GM12878 (cell line): ENCODE measurements around the gene CLEC20A. TPM values are rescaled to one million over a fixed set of nuclear protein-coding genes. Genes with fewer than 3 reads are reported as not detected.

ENCODE experiments used
- ATAC-seq: fragments of 200-7000 bp; cut with Tn5 transposase; 3 replicates; pipeline ENCODE4 v1.9.1; 2020; ENCODE audit warnings: mild to moderate bottlenecking, moderate library complexity
- BruUV-seq: library from RNA; stranded (reverse); fragments of 400-500 nt; replicated peaks from 2 replicates; lab custom pipeline; 2021; lab: Mats Ljungman, UMichigan
- CTCF ChIA-PET: fragments of 300-600 bp; sonication (Branson Sonifier 250); formaldehyde crosslinking; extraction: SDS; loops from one replicate; lab custom pipeline; 2021; ENCODE audit warnings: inconsistent platforms; lab: Yijun Ruan, JAX
- POLR2A ChIA-PET: fragments of 350-600 bp; formaldehyde crosslinking; extraction: SDS; loops from one replicate; lab custom pipeline; 2021; ENCODE audit warnings: inconsistent platforms; lab: Charles Lee
- RAD21 ChIA-PET: fragments of 300-600 bp; sonication (Branson Sonifier 250); formaldehyde crosslinking; loops from one replicate; lab custom pipeline; 2023; ENCODE audit warnings: antibody characterized with exemption; ENCODE audit not compliant: unreplicated experiment; lab: Charles Lee
- SMC1A ChIA-PET: fragments of 300-600 bp; sonication (Branson Sonifier 250); formaldehyde crosslinking; loops from one replicate; lab custom pipeline; 2023; ENCODE audit not compliant: unreplicated experiment, uncharacterized antibody; lab: Charles Lee
- DNase-seq: peaks from one replicate; pipeline ENCODE4 v3.0.0-alpha.2; 2011; ENCODE audit warnings: low read depth, low spot score
- FAIRE-seq: peaks from 3 replicates; lab custom pipeline; 2011; peaks lifted over from hg19 to GRCh38; lab: Jason Lieb, UNC
- H2AFZ ChIP-seq: 2 replicates; pipeline ENCODE4 v1.6.0; 2011; ENCODE audit warnings: low read depth, low read length, control low read depth; ENCODE audit not compliant: control insufficient read depth
- H3K27ac ChIP-seq: 2 replicates; pipeline ENCODE4 v1.5.1; 2011; ENCODE audit warnings: control low read depth; ENCODE audit not compliant: control insufficient read depth, insufficient read depth
- H3K27me3 ChIP-seq, 2 experiments: replicated peaks in 1 of 2; 2 replicates each; pipeline versions ENCODE4 v1.6.0 to v1.6.1; 2011; ENCODE audit warnings: low read length in 1 of 2; ENCODE audit not compliant: control insufficient read depth in 2 of 2, insufficient read depth in 2 of 2
- H3K36me3 ChIP-seq, 2 experiments: 2 replicates each; pipeline ENCODE4 v1.5.1; 2011; ENCODE audit warnings: low read length in 1 of 2; ENCODE audit not compliant: control insufficient read depth in 2 of 2, insufficient read depth in 2 of 2
- H3K4me1 ChIP-seq: 2 replicates; pipeline ENCODE4 v1.6.1; 2011; ENCODE audit warnings: mild to moderate bottlenecking, low read length, moderate library complexity, mixed read lengths; ENCODE audit not compliant: control insufficient read depth, insufficient read depth
- H3K4me2 ChIP-seq: 2 replicates; pipeline ENCODE4 v1.6.0; 2011; ENCODE audit warnings: control low read depth; ENCODE audit not compliant: control insufficient read depth, insufficient read depth
- H3K4me3 ChIP-seq: fragments of 200-600 bp; sonication (generic); 2 replicates; pipeline ENCODE4 v1.5.1; 2016
- H3K79me2 ChIP-seq: 2 replicates; pipeline ENCODE4 v1.6.0; 2011; ENCODE audit warnings: low read length; ENCODE audit not compliant: control insufficient read depth, insufficient read depth
- H3K9ac ChIP-seq: 2 replicates; pipeline ENCODE4 v1.8.0; 2011; ENCODE audit warnings: low read length, control low read depth, mixed read lengths; ENCODE audit not compliant: control insufficient read depth, insufficient read depth
- H3K9me3 ChIP-seq: replicated peaks from 3 replicates; pipeline ENCODE4 v1.5.1; 2011; ENCODE audit warnings: mild to moderate bottlenecking, low read length; ENCODE audit not compliant: control insufficient read depth, insufficient read depth
- H4K20me1 ChIP-seq: 2 replicates; pipeline ENCODE4 v1.6.0; 2011; ENCODE audit not compliant: control insufficient read depth, insufficient read depth
- BMI1 ChIP-seq: fragments of 450-650 bp; IDR thresholded peaks from 2 replicates; pipeline ENCODE4 v1.6.1; 2016; ENCODE audit warnings: mild to moderate bottlenecking, moderate library complexity, borderline replicate concordance
- EED ChIP-seq: sonication (generic); IDR thresholded peaks from 2 replicates; pipeline ENCODE4 v1.6.1; 2016; ENCODE audit warnings: antibody characterized with exemption, low read depth
- GATAD2B ChIP-seq: fragments of 450-650 bp; conservative IDR thresholded peaks from 2 replicates; pipeline ENCODE4 v1.6.1; 2017; ENCODE audit warnings: low read depth, mild to moderate bottlenecking, moderate library complexity
- HCFC1 ChIP-seq: fragments of 150-350 bp; IDR thresholded peaks from 2 replicates; pipeline ENCODE4 v1.6.1; 2014; ENCODE audit warnings: low read length
- HDAC2 ChIP-seq: fragments of 200-600 bp; sonication (generic); IDR thresholded peaks from 2 replicates; pipeline ENCODE4 v1.6.1; 2017
- HDGF ChIP-seq: fragments of 450-650 bp; IDR thresholded peaks from 2 replicates; pipeline ENCODE4 v1.6.1; 2016; ENCODE audit warnings: antibody characterized with exemption
- LARP7 ChIP-seq: fragments of 450-650 bp; IDR thresholded peaks from 2 replicates; pipeline ENCODE4 v1.6.1; 2017; ENCODE audit warnings: mild to moderate bottlenecking
- NFYB ChIP-seq: IDR thresholded peaks from 2 replicates; pipeline ENCODE4 v1.6.1; 2011; ENCODE audit warnings: low read depth, mild to moderate bottlenecking, low read length, improper control_type of control experiment, moderate library complexity; ENCODE audit not compliant: insufficient read depth
- SIN3A ChIP-seq: IDR thresholded peaks from 2 replicates; pipeline ENCODE4 v1.6.1; 2012; ENCODE audit warnings: low read depth, low read length, improper control_type of control experiment
- SMC3 ChIP-seq: IDR thresholded peaks from 2 replicates; pipeline ENCODE4 v1.6.1; 2011; ENCODE audit warnings: low read length, improper control_type of control experiment, borderline replicate concordance
- TAF1 ChIP-seq: IDR thresholded peaks from 2 replicates; pipeline ENCODE4 v1.6.1; 2011; ENCODE audit warnings: mild to moderate bottlenecking, low read depth, low read length, borderline replicate concordance
- ZNF217 ChIP-seq: fragments of 450-650 bp; IDR thresholded peaks from 2 replicates; pipeline ENCODE4 v1.6.1; 2017; ENCODE audit warnings: antibody characterized with exemption, mild to moderate bottlenecking
- ZNF274 ChIP-seq: IDR thresholded peaks from one replicate; pipeline ENCODE4 v1.8.0; 2011; ENCODE audit not compliant: insufficient read length, insufficient read depth
- ZZZ3 ChIP-seq: IDR thresholded peaks from 2 replicates; pipeline ENCODE4 v1.6.1; 2011; ENCODE audit warnings: low read depth; ENCODE audit not compliant: control insufficient read depth, insufficient read length
- WGBS: methylation state at CpG from one replicate; pipeline ENCODE4 v1.1.6; 2016; ENCODE audit warnings: low lambda C conversion rate; ENCODE audit not compliant: insufficient replicate concordance, insufficient coverage; ENCODE audit errors: missing lambda C conversion rate; 5-methylcytosine and 5-hydroxymethylcytosine counted together
- in situ Hi-C: fragments of 300-500 bp; cut with MboI; formaldehyde crosslinking; loops from 9 replicates; pipeline ENCODE4 v1.14.3; 2018; ENCODE audit warnings: mixed read lengths
- intact Hi-C: fragments of 100-400 bp; cut with micrococcal nuclease; formaldehyde crosslinking; loops from one replicate; pipeline ENCODE4 v1.14.2; 2022; ENCODE audit not compliant: unreplicated experiment
- polyA plus RNA-seq, 11 experiments: library from polyadenylated mRNA; depleted of rRNA in 4 of 11; unstranded in 6 of 11; stranded (reverse) in 5 of 11; fragments of >200 nt; fragmentation: Nextera tagmentation in 4 of 11; fragmentation: Illumina TruSeq in 1 of 11; extraction: Ambion mirVana in 4 of 11; extraction: Trizol in 1 of 11; gene quantifications; 1 replicate in 1 of 11; 2 replicates in 10 of 11; pipeline versions ENCODE4 v1.2.1 to v1.2.3, GENCODE V29; 2011 to 2016; ENCODE audit warnings: inconsistent platforms in 2 of 11, missing spikeins in 2 of 11, low read depth in 1 of 11
- total RNA-seq, 4 experiments: library from RNA; depleted of rRNA in 3 of 4; stranded (reverse); fragments of >200 nt in 3 of 4; fragmentation: Illumina TruSeq in 1 of 4; extraction: Trizol in 1 of 4; gene quantifications; 2 replicates each; pipeline versions ENCODE4 v1.2.1 to v1.2.3, GENCODE V29; 2013 to 2021
- TF ChIP-seq, protein P1 (sequence below), 3 experiments: IDR thresholded peaks in 2 of 3; conservative IDR thresholded peaks in 1 of 3; 2 replicates each; pipeline ENCODE4 v1.5.1; 2011; ENCODE audit warnings: low read depth in 3 of 3, low read length in 3 of 3, mild to moderate bottlenecking in 3 of 3, control low read depth in 2 of 3, moderate library complexity in 2 of 3, inconsistent platforms in 1 of 3, mixed read lengths in 1 of 3; ENCODE audit not compliant: control insufficient read depth in 2 of 3, insufficient read depth in 1 of 3; ENCODE audit errors: extremely low read depth in 1 of 3
- TF ChIP-seq, protein P2 (sequence below): fragments of 450-650 bp; IDR thresholded peaks from 2 replicates; pipeline ENCODE4 v1.6.1; 2014; ENCODE audit warnings: mild to moderate bottlenecking
- TF ChIP-seq, protein P3 (sequence below): fragments of 450-650 bp; IDR thresholded peaks from 2 replicates; pipeline ENCODE4 v1.6.1; 2017; ENCODE audit warnings: mild to moderate bottlenecking
- TF ChIP-seq, protein P4 (sequence below): fragments of 450-650 bp; IDR thresholded peaks from 2 replicates; pipeline ENCODE4 v1.6.1; 2018; ENCODE audit warnings: borderline replicate concordance, mild to moderate bottlenecking; ENCODE audit not compliant: partially characterized antibody

The CLEC20A gene
- total and polyA plus RNA-seq, 10 of the 15 experiments (the other 5 are each of a cell fraction or from before 2014, with no cell fraction given): not detected

DNA sequence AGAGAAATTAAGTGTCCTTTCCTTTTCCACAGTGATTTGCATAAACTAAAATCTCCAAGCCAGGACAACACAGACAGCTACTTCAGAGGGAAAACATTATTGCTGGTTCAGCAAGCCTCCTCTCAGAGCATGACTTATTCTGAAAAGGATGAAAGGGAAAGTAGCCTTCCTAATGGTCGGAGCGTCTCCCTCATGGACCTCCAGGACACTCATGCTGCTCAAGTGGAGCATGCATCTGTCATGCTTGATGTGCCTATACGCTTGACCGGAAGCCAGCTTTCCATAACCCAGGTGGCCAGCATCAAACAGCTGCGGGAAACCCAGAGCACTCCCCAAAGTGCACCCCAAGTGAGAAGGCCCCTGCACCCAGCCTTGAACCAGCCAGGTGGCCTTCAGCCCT, 39.1 kb downstream of the CLEC20A start:
- DNase-seq (no peak), ATAC-seq (no peak), FAIRE-seq (no peak)
- intact Hi-C loops (no loop called here), in situ Hi-C loops (no loop called here)
- no peak overlapping the region for H3K4me2 ChIP-seq
- no peaks in the 10 kb centered on the region for H3K9me3 ChIP-seq
- no peak overlapping the region for H3K27ac ChIP-seq
- ChIA-PET RAD21 (no interaction called here), SMC1A (no interaction called here), POLR2A (no interaction called here), CTCF (no interaction called here)
- H3K27me3 ChIP-seq: no peaks in the 10 kb centered on the region
- no peak overlapping the region for H2AFZ ChIP-seq
- no peak for TF ChIP-seq LARP7
- TF ChIP-seq BMI1: no peak
- no peak for TF ChIP-seq HCFC1
- no peak for TF ChIP-seq ZZZ3
- no peak for TF ChIP-seq SMC3
- no peak for TF ChIP-seq HDAC2
- TF ChIP-seq EED: no peak
- TF ChIP-seq, protein P1, sequence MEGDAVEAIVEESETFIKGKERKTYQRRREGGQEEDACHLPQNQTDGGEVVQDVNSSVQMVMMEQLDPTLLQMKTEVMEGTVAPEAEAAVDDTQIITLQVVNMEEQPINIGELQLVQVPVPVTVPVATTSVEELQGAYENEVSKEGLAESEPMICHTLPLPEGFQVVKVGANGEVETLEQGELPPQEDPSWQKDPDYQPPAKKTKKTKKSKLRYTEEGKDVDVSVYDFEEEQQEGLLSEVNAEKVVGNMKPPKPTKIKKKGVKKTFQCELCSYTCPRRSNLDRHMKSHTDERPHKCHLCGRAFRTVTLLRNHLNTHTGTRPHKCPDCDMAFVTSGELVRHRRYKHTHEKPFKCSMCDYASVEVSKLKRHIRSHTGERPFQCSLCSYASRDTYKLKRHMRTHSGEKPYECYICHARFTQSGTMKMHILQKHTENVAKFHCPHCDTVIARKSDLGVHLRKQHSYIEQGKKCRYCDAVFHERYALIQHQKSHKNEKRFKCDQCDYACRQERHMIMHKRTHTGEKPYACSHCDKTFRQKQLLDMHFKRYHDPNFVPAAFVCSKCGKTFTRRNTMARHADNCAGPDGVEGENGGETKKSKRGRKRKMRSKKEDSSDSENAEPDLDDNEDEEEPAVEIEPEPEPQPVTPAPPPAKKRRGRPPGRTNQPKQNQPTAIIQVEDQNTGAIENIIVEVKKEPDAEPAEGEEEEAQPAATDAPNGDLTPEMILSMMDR (IDR thresholded peaks at IDR 0.05 in 2 of 3, conservative IDR thresholded peaks at IDR 0.05 in 1 of 3; ENCODE audit: control insufficient read depth in 2 of 3, extremely low read depth in 1 of 3, insufficient read depth in 1 of 3, low read depth in 3 of 3, low read length in 3 of 3): no peak
- TF ChIP-seq, protein P2, sequence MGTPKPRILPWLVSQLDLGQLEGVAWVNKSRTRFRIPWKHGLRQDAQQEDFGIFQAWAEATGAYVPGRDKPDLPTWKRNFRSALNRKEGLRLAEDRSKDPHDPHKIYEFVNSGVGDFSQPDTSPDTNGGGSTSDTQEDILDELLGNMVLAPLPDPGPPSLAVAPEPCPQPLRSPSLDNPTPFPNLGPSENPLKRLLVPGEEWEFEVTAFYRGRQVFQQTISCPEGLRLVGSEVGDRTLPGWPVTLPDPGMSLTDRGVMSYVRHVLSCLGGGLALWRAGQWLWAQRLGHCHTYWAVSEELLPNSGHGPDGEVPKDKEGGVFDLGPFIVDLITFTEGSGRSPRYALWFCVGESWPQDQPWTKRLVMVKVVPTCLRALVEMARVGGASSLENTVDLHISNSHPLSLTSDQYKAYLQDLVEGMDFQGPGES: no peak
- TF ChIP-seq ZNF217: no peak
- TF ChIP-seq GATAD2B: no peak
- no peak for TF ChIP-seq HDGF
- TF ChIP-seq SIN3A: no peak
- no peak for TF ChIP-seq ZNF274
- TF ChIP-seq NFYB: no peak
- TF ChIP-seq, protein P3, sequence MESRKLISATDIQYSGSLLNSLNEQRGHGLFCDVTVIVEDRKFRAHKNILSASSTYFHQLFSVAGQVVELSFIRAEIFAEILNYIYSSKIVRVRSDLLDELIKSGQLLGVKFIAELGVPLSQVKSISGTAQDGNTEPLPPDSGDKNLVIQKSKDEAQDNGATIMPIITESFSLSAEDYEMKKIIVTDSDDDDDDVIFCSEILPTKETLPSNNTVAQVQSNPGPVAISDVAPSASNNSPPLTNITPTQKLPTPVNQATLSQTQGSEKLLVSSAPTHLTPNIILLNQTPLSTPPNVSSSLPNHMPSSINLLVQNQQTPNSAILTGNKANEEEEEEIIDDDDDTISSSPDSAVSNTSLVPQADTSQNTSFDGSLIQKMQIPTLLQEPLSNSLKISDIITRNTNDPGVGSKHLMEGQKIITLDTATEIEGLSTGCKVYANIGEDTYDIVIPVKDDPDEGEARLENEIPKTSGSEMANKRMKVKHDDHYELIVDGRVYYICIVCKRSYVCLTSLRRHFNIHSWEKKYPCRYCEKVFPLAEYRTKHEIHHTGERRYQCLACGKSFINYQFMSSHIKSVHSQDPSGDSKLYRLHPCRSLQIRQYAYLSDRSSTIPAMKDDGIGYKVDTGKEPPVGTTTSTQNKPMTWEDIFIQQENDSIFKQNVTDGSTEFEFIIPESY: no peak
- no peak for TF ChIP-seq TAF1
- TF ChIP-seq, protein P4, sequence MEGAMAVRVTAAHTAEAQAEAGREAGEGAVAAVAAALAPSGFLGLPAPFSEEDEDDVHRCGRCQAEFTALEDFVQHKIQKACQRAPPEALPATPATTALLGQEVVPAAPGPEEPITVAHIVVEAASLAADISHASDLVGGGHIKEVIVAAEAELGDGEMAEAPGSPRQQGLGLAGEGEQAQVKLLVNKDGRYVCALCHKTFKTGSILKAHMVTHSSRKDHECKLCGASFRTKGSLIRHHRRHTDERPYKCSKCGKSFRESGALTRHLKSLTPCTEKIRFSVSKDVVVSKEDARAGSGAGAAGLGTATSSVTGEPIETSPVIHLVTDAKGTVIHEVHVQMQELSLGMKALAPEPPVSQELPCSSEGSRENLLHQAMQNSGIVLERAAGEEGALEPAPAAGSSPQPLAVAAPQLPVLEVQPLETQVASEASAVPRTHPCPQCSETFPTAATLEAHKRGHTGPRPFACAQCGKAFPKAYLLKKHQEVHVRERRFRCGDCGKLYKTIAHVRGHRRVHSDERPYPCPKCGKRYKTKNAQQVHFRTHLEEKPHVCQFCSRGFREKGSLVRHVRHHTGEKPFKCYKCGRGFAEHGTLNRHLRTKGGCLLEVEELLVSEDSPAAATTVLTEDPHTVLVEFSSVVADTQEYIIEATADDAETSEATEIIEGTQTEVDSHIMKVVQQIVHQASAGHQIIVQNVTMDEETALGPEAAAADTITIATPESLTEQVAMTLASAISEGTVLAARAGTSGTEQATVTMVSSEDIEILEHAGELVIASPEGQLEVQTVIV: no peak
- no TSS peak for BruUV-seq
- no peak overlapping the region for H3K9ac ChIP-seq
- H4K20me1 ChIP-seq: no peaks in the 10 kb centered on the region
- no peak overlapping the region for H3K4me3 ChIP-seq
- H3K4me1 ChIP-seq: no peaks in the 10 kb centered on the region
- no peaks in the 10 kb centered on the region for H3K79me2 ChIP-seq
- 50% methylated on average over 5 of the region's 5 CpGs for WGBS
- H3K36me3 ChIP-seq: no peaks in the 10 kb centered on the region
